C4-2B (cell line): ENCODE results near the gene PEAR1.

Experiments
- H3K27ac ChIP-seq: fragments of 450-650 bp; 2 replicates; pipeline ENCODE4 v1.5.1; 2017
- CTCF ChIP-seq: fragments of 450-650 bp; conservative IDR thresholded peaks from 2 replicates; pipeline ENCODE4 v1.5.1; 2017; ENCODE audit warnings: mild to moderate bottlenecking
- ZFX ChIP-seq: fragments of 450-650 bp; IDR thresholded peaks from 2 replicates; pipeline ENCODE4 v1.6.1; 2017

Gene PEAR1

GRCh38 chr1:156897078-156897825 is 3.7 kb downstream of the PEAR1 start:
- TF ChIP-seq CTCF (no peak), ZFX (no peak)
- H3K27ac ChIP-seq, result no peak overlapping the region

GRCh38 chr1:156898161-156898566 is 4.6 kb downstream of the PEAR1 start:
- TF ChIP-seq ZFX, result no peak
- TF ChIP-seq CTCF, result no peak
- no peak overlapping the region for H3K27ac ChIP-seq

- H3K27ac ChIP-seq, result no peak overlapping the region
- TF ChIP-seq CTCF, result no peak
- no peak for TF ChIP-seq ZFX
Measured at GRCh38 chr1:156898971-156899664, 5.6 kb downstream of the PEAR1 start.

GRCh38 chr1:156899956-156900718 is 6.6 kb downstream of the PEAR1 start:
- no peak overlapping the region for H3K27ac ChIP-seq
- TF ChIP-seq ZFX (no peak), CTCF (no peak)

GRCh38 chr1:156900896-156901589 is 7.5 kb downstream of the PEAR1 start:
- H3K27ac ChIP-seq, result no peak overlapping the region
- TF ChIP-seq CTCF (no peak), ZFX (no peak)

- TF ChIP-seq CTCF, result no peak
- no peak for TF ChIP-seq ZFX
- H3K27ac ChIP-seq, result no peak overlapping the region
Measured at GRCh38 chr1:156901590-156901900, 8.0 kb downstream of the PEAR1 start.
